ENCODE measurements around the gene RAPGEF5.

GRCh38 chr7:22090512-22090911, 266.4 kb downstream of the RAPGEF5 start:
- TF ChIP-seq CTCF (IDR thresholded peaks at IDR 0.05) (no peak), EP300 (IDR thresholded peaks at IDR 0.05) (no peak), POLR2AphosphoS5 (IDR thresholded peaks at IDR 0.05) (no peak)

Data from esophagus muscularis mucosa (tissue), 4 donors.